22Rv1 (cell line): Measurements from ENCODE around the gene TRIM32.

Experiments
- H3K27ac ChIP-seq: fragments of 450-650 bp; 2 replicates; pipeline ENCODE4 v1.5.1; 2017
- CTCF ChIP-seq: fragments of 450-650 bp; IDR thresholded peaks from 2 replicates; pipeline ENCODE4 v1.5.1; 2017; ENCODE audit warnings: mild to moderate bottlenecking
- ZFX ChIP-seq: fragments of 450-650 bp; IDR thresholded peaks from 2 replicates; pipeline ENCODE4 v1.6.1; 2017; ENCODE audit warnings: antibody characterized with exemption, borderline replicate concordance

TRIM32 gene

GRCh38 chr9:116721411-116721810 is 34.3 kb downstream of the TRIM32 start:
- no peak overlapping the region for H3K27ac ChIP-seq
- TF ChIP-seq ZFX (no peak), CTCF (no peak)

DNA sequence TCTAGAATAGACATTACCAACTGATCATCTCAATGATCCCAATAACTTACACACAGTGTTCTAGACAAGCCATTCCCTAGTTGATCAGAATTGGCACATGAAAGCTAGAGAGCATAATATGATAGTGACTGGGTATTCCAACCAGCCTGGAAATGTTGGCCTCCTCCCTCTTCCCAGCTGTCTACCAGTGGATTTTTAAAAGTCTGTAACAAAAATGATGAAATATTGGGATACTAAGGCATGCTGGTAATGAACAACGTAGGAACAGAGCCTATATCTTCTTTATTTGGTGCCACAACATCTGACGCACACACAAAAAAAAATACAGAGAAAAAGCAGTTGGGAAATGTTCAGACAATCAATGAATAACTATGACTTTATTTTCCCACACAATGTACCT is 34.8 kb downstream of the TRIM32 start:
- TF ChIP-seq ZFX: no peak
- no peak for TF ChIP-seq CTCF

GRCh38 chr9:116724123-116724522 is 37.0 kb downstream of the TRIM32 start:
- TF ChIP-seq ZFX (no peak), CTCF (no peak)
- no peak overlapping the region for H3K27ac ChIP-seq

More for the DNA sequence above, 34.8 kb downstream of the TRIM32 start:
- no peak overlapping the region for H3K27ac ChIP-seq

DNA sequence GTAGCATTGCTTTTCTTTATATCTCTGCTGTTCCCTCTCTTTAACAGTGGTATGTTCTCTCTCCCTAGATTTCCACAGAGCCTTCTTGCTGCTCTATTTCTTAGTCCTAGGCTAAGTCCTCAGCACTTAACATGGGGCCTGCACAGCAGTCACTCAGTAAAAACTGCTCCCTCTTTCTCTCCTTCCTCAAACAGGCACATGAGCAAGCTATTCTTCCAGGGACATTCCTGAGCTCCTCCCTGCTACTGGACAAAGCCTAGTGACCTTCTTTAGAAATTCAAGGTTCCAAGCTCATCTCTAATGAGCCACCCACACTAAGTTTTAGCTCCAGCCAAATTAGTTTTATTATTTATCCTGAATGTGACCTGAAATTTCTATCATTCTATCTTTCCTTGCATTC is 39.5 kb downstream of the TRIM32 start:
- H3K27ac ChIP-seq: no peak overlapping the region
- TF ChIP-seq ZFX (no peak), CTCF (no peak)

- H3K27ac ChIP-seq: no peak overlapping the region
- TF ChIP-seq CTCF (no peak), ZFX (no peak)
Observed at GRCh38 chr9:116733010-116733641, 46.0 kb downstream of the TRIM32 start.

DNA sequence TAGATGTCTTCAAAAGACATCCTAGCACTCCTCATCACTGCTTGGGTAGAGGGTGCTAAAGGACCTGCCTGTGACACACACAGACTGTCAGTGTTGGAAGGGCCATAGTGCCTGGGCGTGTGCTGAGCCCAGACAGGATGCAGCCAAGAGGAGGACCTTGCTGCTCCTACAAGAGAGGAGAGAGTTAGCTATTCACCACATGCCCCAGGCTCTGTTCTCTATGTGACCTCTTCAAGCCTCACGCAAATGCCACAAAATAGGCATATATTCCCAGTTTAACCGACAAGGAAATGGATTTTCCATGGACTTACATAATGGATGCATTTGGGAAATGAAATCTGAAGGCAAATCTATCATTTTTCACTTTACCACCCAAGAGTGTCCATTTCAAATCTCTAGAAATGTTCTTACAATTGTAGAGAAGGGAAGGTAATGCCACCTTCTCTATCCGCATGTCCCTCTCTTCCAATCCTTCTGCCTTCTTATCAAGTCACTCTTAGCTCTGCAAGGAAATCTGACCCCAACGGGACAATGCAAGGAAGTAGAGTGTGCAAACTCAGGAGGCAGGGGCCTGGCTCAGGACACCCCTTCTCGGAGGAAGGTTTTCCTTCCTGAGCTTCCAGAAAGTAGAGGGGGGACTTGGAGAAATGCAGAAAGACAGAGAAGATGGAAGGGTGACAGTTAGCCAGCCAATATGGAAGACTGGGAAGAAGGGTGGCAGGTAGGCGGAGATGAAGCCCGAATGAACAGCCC is 49.5 kb downstream of the TRIM32 start:
- TF ChIP-seq ZFX (no peak), CTCF (no peak)
- no peak overlapping the region for H3K27ac ChIP-seq

DNA sequence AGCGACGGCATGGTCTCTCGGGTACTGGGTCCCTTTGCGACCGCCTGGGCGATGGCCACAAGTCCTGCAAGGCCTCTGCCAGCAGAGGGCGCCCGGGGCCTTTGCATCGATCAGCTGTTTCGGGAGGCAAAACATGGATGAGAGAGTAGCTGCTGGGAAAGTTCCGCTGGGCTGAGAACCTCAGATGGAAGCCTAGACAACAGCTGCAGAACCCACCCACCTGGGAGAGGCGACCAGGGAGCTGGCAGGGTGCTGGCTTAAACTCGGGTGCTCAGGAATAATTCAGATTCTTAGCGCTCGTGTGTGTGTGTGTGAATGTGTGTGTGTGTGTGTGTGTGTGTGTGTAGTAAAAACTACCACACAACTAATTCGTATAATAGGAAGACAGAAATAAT is 50.0 kb downstream of the TRIM32 start:
- peak; percentile 96 for TF ChIP-seq CTCF
- no peak for TF ChIP-seq ZFX
- H3K27ac ChIP-seq: no peak overlapping the region
